NCI-H1436 treated with DMSO at 0.1 percent for 48 hours (cell line): Measurements from ENCODE around the gene RBMS1.

ENCODE experiments used
- DNase-seq: peaks from one replicate; lab custom pipeline; 2025; lab: John Stamatoyannopoulos, UW

Gene RBMS1

DNA sequence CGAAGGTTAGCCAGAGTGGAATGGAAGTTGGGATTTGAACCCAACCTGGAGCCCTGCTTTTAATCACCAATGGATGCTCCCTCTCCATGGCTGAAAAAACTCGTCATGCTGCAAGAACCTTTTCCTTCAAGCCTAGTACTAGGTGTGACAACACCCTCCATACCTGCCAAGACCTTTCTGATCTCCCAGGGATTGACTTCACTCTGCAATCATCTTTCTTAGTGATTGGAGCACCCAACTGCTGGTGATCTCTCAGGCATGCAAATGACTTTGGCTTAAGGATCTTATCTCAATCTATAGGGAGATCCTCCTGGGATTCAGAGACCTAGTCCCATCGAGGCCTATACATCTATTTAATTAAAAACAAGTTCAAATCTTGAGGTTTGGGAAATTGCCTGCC is 270.0 kb downstream of the RBMS1 start:
- DNase-seq, result no peak

DNA sequence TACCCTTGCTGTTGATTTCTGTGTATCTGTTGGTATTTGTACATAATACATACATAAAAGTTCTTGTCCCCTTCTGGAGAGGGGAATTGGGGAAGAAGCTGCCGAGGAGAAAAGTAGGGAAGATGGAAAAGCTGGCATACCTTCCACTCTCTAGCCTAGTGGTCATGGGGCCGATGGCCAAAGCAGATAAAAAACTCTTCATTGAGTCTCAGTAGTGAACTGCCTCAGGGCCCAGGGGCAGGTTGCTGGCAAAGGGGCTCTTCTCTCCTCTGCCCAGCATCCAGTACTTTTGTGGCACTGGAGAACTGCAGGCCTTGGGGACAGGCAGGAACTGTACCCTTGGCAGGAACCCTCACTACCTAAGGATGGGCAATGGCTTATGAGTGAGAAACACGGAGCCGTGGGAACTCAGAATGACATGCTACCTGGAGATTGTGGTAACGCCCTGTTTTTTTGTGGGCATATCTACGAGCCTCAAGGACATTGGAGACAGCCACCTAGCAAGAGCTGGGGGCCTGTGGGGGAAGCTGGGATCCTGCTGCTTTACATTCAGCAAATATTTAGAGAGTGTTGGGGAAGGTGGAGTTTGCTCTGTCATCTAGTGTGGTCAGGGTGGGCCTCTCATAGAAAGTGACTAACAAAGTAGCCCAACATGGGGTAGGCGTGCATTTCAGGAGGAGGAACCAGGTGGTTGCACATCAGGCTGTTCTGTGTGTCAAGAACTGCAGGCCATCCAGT is 270.9 kb downstream of the RBMS1 start:
- no peak for DNase-seq
